CD4-positive, alpha-beta T cell (primary cell): ENCODE measurements around the gene E2F8. TPM values are rescaled to one million over a fixed set of nuclear protein-coding genes. Genes with fewer than 3 reads are reported as not detected.
A peak's percentile ranks its signal among the peaks of the same experiment; 100 is the strongest.

ENCODE experiments used
- ATAC-seq: fragments of 200-7000 bp; cut with Tn5 transposase; one replicate; pipeline ENCODE4 v1.10.0; 2022; ENCODE audit warnings: mild to moderate bottlenecking; ENCODE audit not compliant: poor library complexity
- CTCF ChIA-PET: fragments of 350-600 bp; sonication (Branson Sonifier 250); formaldehyde crosslinking; loops from one replicate; lab custom pipeline; 2021; ENCODE audit warnings: antibody characterized with exemption, inconsistent platforms; lab: Charles Lee
- POLR2A ChIA-PET: fragments of 350-600 bp; sonication (Branson Sonifier 250); formaldehyde crosslinking; loops from one replicate; lab custom pipeline; 2021; ENCODE audit warnings: antibody characterized with exemption, inconsistent platforms; lab: Charles Lee
- DNase-seq, 14 experiments: peaks; one replicate each; pipeline ENCODE4 v3.0.0-alpha.2; 2013 to 2020; ENCODE audit warnings: mixed read lengths in 2 of 14
- H3K27ac ChIP-seq, 2 donors: one replicate each; pipeline versions ENCODE4 v1.5.1 to v1.7.0; 2013; ENCODE audit warnings: low read length in 2 of 2, low read depth in 1 of 2, mild to moderate bottlenecking in 1 of 2
- H3K27me3 ChIP-seq, 2 experiments: 1 replicate in 1 of 2; 2 replicates in 1 of 2; pipeline versions ENCODE4 v1.6.1 to v1.7.0; 2013; ENCODE audit warnings: low read length in 2 of 2, control low read depth in 1 of 2, mild to moderate bottlenecking in 1 of 2, moderate library complexity in 1 of 2; ENCODE audit not compliant: insufficient read depth in 2 of 2, control insufficient read depth in 1 of 2
- H3K36me3 ChIP-seq: one replicate; pipeline ENCODE4 v1.6.1; 2013; ENCODE audit warnings: low read length, control low read depth; ENCODE audit not compliant: insufficient read depth
- H3K4me1 ChIP-seq: one replicate; pipeline ENCODE4 v1.6.1; 2013; ENCODE audit warnings: low read length, control low read depth; ENCODE audit not compliant: insufficient read depth
- H3K4me3 ChIP-seq: one replicate; pipeline ENCODE4 v1.5.1; 2013; ENCODE audit warnings: mild to moderate bottlenecking, low read length, moderate library complexity
- H3K9me3 ChIP-seq, 2 experiments: 1 replicate in 1 of 2; 2 replicates in 1 of 2; pipeline versions ENCODE4 v1.6.1 to v1.7.0; 2013; ENCODE audit warnings: low read length in 2 of 2, mild to moderate bottlenecking in 2 of 2, control low read depth in 1 of 2, moderate library complexity in 1 of 2; ENCODE audit not compliant: control insufficient read depth in 1 of 2, insufficient read depth in 1 of 2
- H3K27ac Mint-ChIP-seq: one replicate; pipeline ENCODE4 v1.8.0; 2020; ENCODE audit warnings: mixed read lengths
- H3K27me3 Mint-ChIP-seq: one replicate; pipeline ENCODE4 v1.8.0; 2021; ENCODE audit warnings: mixed read lengths
- H3K36me3 Mint-ChIP-seq: one replicate; pipeline ENCODE4 v1.8.0; 2021; ENCODE audit warnings: low read depth, mixed read lengths
- H3K4me1 Mint-ChIP-seq: one replicate; pipeline ENCODE4 v1.8.0; 2021; ENCODE audit warnings: low read depth, mixed read lengths
- H3K4me3 Mint-ChIP-seq: one replicate; pipeline ENCODE4 v1.8.0; 2020; ENCODE audit warnings: mild to moderate bottlenecking, mixed read lengths
- H3K9me3 Mint-ChIP-seq: one replicate; pipeline ENCODE4 v1.8.0; 2020; ENCODE audit warnings: mixed read lengths
- CTCF ChIP-seq: fragments of 200-600 bp; IDR thresholded peaks from one replicate; pipeline ENCODE4 v1.8.0; 2022; ENCODE audit warnings: antibody characterized with exemption, mild to moderate bottlenecking
- intact Hi-C, 2 experiments: fragments of 100-400 bp; cut with DNase I in 1 of 2; cut with micrococcal nuclease in 1 of 2; formaldehyde crosslinking; loops; one replicate each; pipeline versions ENCODE4 v1.15.1 to v1.9.0; 2023 to 2025; cut with DNase I, micrococcal nuclease
- total RNA-seq, 174 experiments: library from RNA in 2 of 174; stranded (reverse) in 2 of 174; gene quantifications; one replicate each; pipeline ENCODE4 v1.2.3 and lab custom pipeline; 2021 to 2026

E2F8 gene
- total RNA-seq, 2 experiments from 2014 or later: not detected

- Mint-ChIP-seq H3K36me3 (peaks cover 6% of the 10 kb centered on the region), H3K9me3 (peaks cover 2% of the 10 kb centered on the region), H3K4me1 (peaks cover 19% of the 10 kb centered on the region), H3K27me3 (peaks cover 83% of the 10 kb centered on the region), H3K27ac (no peak overlapping the region), H3K4me3 (peak overlapping the region; percentile 13)
- peaks cover 0 to 11% of the 10 kb centered on the region in 2 experiments for H3K9me3 ChIP-seq
- no peaks in the 10 kb centered on the region for H3K36me3 ChIP-seq
- intact Hi-C loops: loop anchor here in 1 of 2 experiments (5.0 kb wide), 1 partner anchor 468 kb away; the partner anchor contains the start of gene NAV2
- ChIA-PET CTCF (interaction anchor here (0.8 kb wide), 1 partner anchor 15 kb away, joined by 4 read pairs; no protein-coding TSS in a partner anchor), POLR2A (no interaction called here)
- no peak overlapping the region for H3K27ac ChIP-seq
- no peak for DNase-seq
- peaks cover 40 to 55% of the 10 kb centered on the region in 2 experiments for H3K27me3 ChIP-seq
- H3K4me1 ChIP-seq: peaks cover 24% of the 10 kb centered on the region
- no peak for ATAC-seq
- no peak overlapping the region for H3K4me3 ChIP-seq
- no peak for TF ChIP-seq CTCF
Measured at GRCh38 chr11:19244621-19245020, 3.9 kb upstream of the E2F8 start.

- Mint-ChIP-seq H3K9me3 (no peaks in the 10 kb centered on the region), H3K36me3 (peaks cover 6% of the 10 kb centered on the region), H3K27me3 (peaks cover 82% of the 10 kb centered on the region), H3K4me3 (no peak overlapping the region), H3K27ac (no peak overlapping the region), H3K4me1 (peaks cover 22% of the 10 kb centered on the region)
- intact Hi-C loops: loop anchor here in 1 of 2 experiments (5.0 kb wide), 1 partner anchor 468 kb away; the partner anchor contains the start of gene NAV2
- no peak overlapping the region for H3K27ac ChIP-seq
- ChIA-PET CTCF (no interaction called here), POLR2A (no interaction called here)
- ATAC-seq (no peak), DNase-seq (no peak)
- no peaks in the 10 kb centered on the region for H3K36me3 ChIP-seq
- no peak overlapping the region for H3K4me3 ChIP-seq
- no peak for TF ChIP-seq CTCF
- H3K27me3 ChIP-seq: peaks cover 40 to 55% of the 10 kb centered on the region in 2 experiments
- H3K4me1 ChIP-seq: peaks cover 24% of the 10 kb centered on the region
- H3K9me3 ChIP-seq: peaks cover 0 to 11% of the 10 kb centered on the region in 2 experiments
Measured at GRCh38 chr11:19244084-19244483, 3.3 kb upstream of the E2F8 start.

- peaks cover 23% of the 10 kb centered on the region for H3K4me1 Mint-ChIP-seq
- no peak for TF ChIP-seq CTCF
- no peak overlapping the region for H3K4me3 Mint-ChIP-seq
Measured at GRCh38 chr11:19243613-19244012, 2.9 kb upstream of the E2F8 start.

More at GRCh38 chr11:19243613-19244012, 2.9 kb upstream of the E2F8 start:
- Histone ChIP-seq H3K9me3 (peaks cover 0 to 11% of the 10 kb centered on the region in 2 experiments), H3K36me3 (no peaks in the 10 kb centered on the region), H3K27ac (no peak overlapping the region), H3K27me3 (peaks cover 40 to 55% of the 10 kb centered on the region in 2 experiments), H3K4me1 (peaks cover 24% of the 10 kb centered on the region), H3K4me3 (no peak overlapping the region)
- no peak for DNase-seq
- H3K9me3 Mint-ChIP-seq: no peaks in the 10 kb centered on the region
- H3K27me3 Mint-ChIP-seq: peaks cover 79% of the 10 kb centered on the region
- POLR2A ChIA-PET: no interaction called here
- intact Hi-C loops: loop anchor here in 1 of 2 experiments (5.0 kb wide), 1 partner anchor 469 kb away; the partner anchor contains the start of gene NAV2
- CTCF ChIA-PET: no interaction called here
- H3K36me3 Mint-ChIP-seq: peaks cover 6% of the 10 kb centered on the region
- ATAC-seq: no peak
- H3K27ac Mint-ChIP-seq: no peak overlapping the region
